HG03575 (cell line): Measurements from ENCODE around the gene GLIPR1.
"Not testable (repeated sequence)": the region's sequence is repeated elsewhere in the genome, so short reads cannot be mapped to it uniquely, and the experiment has no call there.

Experiments
- ATAC-seq: cut with Tn5 transposase; IDR thresholded peaks from one replicate; pipeline ENCODE4 v1.9.1; 2021; ENCODE audit not compliant: unreplicated experiment, insufficient number of reproducible peaks, low FRiP score; ENCODE audit errors: extremely low read depth

The GLIPR1 gene

DNA sequence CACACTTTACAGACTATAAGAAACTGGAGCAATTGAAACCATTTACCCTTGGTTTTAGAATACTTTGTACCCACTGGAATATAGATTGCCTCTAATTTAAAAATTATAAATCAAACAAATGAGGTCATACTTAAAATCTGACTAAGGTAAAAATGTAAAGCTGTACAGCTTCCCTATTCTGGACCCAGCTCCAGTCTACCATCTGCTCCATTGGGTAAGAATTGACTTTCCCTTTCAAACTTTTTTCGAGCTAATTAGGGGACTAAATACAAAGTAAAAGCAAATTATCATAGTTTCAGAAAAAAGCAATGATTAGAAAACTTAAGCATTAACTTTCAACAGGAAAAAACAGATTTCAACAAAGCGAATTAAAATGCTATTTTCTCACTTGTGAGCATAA, 26.5 kb downstream of the GLIPR1 start:
- no peak for ATAC-seq

DNA sequence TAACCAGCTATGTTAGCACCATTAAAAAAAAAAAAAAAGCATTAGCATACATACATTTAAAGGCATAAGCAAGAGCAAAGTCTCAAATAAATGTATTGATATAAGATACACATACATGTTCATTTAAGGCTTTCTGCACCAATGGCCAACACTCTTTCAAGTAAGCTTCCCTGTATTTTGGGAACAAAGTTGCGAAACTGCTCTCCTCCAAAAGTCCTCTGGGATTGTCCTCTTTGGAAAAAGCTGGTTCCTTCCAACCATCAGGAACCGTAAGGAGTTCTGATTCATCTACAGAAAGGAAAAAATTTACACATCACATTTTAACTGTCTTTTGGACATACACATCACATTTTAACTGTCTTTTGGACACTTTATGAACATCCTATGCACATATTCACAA, 27.6 kb downstream of the GLIPR1 start:
- no peak for ATAC-seq

DNA sequence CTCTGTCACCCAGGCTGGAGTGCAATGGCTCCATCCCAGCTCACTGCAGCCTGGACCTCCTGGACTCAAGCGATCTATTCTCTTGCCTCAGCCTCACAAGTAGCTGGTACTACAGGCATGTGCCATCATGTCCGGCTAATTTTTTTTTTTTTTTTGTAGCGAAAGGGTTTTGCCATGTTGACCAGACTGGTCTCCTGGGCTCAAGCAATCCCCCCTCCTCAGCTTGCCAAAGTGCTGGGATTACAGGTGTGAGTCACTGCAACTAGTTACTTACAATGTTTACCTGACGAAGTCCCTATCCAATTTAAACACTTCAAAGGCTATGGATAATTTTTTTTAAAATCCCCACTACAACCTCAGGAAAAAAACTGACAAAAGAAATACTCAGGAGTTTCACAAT, 29.1 kb downstream of the GLIPR1 start:
- no peak for ATAC-seq

DNA sequence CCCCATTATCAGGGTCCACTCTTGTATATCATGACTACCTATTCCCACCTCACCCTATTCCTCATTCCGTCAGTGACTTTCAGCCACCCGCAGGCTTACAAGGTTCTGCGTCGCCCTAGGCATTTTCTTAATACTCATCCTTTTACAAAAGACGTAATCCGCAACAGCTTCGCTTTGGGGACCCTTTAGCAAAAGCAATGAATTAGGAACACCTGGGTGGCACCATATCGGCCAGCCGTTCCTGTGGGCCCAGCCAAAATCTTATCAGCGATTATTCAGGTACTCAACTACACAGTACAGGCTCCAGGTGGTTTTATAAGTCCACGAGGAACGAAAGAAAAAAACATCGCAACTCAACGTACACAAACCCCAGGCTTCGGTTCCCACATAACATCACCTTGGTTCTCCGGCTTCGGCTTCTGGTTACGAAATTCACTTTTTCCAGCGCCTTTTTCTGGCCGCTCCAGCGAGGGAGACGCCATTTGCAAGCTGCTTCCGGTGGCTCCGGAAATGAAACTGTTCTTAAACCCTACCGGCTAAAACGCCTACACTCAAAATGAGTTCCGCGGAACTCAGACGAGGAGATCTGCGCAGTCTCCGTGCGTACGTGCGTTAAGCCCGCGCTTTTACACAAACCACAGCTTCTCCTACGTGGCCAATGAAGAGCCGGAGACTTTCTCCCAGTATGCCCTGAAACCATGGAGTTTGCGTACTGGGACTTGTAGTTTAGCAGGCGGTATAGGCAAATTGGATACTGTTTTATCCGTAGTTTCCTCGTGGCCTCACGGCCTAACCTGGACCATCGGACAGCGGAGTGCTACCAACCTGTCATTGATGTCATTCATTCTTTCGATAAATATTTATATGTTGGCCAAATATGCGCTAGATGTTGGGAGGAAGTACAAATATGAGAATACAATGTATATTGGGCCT, 30.8 kb downstream of the GLIPR1 start, which contains the start of gene KRR1:
Gene KRR1, minus strand, starts transcription at position 494 of the 933 bp plus-strand sequence. Its CDS starts 12 bp downstream, at position 482.
- peak; percentile 90 for ATAC-seq

DNA sequence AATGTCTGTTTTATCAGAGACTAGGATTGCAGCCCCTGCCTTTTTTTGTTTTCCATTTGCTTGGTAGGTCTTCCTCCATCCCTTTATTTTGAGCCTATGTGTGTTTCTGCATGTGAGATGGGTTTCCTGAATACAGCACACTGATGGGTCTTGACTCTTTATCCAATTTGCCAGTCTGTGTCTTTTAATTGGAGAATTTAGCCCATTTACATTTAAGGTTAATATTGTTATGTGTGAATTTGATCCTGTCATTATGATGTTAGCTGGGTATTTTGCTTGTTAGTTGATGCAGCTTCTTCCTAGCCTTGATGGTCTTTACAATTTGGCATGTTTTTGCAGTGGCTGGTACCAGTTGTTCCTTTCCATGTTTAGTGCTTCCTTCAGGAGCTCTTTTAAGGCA, 40.7 kb downstream of the GLIPR1 start:
- not testable (repeated sequence) for ATAC-seq

DNA sequence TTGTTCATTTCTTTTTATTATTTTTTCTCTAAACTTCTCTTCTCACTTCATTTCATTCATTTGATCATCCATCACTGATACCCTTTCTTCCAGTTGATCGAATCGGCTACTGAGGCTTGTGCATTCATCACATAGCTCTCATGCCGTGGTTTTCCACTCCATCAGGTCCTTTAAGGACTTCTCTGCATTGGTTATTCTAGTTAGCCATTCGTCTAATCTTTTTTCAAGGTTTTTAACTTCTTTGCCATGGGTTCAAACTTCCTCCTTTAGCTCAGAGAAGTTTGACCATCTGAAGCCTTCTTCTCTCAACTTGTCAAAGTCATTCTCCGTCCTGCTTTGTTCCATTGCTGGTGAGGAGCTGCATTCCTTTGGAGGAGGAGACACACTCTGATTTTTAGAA, 41.6 kb downstream of the GLIPR1 start:
- not testable (repeated sequence) for ATAC-seq

DNA sequence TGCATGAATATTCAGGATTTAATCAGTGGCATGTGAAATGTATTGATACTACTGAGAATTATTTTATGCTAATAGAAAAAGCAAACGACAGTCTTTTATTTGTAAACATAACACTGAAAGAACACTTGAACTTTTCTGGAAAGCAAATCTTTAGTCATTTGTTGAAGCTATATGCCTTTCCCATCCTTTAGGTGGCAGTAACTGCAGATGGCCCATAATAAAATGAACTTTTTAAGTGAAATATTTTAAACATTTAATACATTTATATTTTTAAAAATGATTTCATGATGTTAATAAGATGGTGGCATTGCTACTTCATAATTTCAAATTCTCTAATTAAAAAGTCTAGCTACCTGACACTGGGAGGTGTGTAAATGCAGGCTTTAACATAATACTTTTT, 44.7 kb downstream of the GLIPR1 start:
- no peak for ATAC-seq

DNA sequence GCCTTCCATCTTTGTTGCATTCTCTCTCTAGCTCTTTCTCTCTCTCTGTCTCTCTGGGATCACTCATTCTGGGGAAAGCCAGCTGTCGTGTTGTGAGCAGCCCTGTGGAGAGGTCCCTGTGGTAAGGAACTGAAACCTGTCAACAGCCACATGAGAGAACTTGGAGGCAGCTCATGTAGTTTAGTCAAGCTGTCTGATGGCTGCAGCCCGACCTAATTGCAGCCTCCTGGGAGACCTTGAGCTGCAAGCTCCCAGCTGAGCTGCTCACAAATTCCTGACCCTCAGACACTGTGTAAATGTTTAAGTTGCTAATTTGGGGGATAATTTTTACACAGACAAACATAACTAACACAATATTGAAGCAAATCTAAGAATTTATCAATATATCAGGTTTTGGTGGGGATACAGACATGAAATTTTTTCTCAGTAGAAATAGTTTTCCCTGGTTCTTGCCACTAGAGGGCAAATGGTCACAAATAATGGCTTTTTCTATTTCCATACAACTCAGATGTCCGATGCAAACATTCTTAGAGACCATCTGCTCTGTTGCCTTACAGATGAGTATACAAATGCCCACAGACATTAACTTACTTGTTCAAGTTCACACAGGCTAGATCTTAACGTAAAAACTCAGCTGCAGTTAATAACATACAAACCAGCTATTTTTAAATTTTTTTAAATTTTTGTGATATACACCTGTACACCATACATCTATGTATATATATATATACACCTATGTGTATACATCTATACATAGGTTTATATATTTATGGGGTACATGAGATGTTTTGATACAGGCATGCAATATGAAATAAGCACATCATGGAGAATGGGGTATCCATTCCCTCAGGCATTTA, 46.3 kb downstream of the GLIPR1 start:
- ATAC-seq = peak; percentile 90

DNA sequence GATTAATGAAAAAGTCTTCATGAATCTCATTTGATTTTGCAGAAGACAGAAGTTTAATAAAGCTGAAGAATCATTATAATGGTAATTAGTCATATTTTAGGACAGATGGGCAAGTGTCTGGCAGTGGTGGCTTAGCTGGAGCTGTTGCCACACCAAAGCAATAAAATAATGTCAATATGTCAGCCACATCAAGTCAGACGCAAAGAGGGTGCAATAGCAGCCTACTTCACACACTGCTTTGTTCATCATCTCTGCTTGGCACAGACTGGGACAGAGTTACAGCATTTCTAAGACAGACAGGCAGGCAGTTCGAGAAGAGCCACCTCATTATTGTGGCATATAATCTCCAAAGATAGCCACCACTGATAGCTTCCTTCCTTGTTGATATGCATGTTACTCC, 47.7 kb downstream of the GLIPR1 start:
- no peak for ATAC-seq

DNA sequence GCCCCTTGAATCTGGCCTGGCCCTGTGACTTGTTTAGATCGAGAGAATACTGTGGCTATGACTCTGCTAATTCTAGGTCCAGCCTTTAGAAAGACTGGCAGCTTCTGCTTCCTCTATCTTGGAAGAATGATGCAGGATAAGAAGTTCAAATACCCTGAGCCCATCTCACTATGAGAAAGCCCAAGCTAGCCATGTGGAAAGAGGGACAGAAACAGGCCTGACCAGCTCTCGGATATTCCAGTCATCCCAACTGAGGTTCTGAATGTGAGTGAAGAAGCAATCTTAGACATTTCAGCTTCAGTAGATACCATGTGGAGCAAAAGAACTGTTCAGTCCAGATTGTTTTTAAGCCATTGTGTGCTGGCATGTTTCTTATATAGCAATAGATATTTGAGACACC, 48.1 kb downstream of the GLIPR1 start:
- ATAC-seq = no peak

DNA sequence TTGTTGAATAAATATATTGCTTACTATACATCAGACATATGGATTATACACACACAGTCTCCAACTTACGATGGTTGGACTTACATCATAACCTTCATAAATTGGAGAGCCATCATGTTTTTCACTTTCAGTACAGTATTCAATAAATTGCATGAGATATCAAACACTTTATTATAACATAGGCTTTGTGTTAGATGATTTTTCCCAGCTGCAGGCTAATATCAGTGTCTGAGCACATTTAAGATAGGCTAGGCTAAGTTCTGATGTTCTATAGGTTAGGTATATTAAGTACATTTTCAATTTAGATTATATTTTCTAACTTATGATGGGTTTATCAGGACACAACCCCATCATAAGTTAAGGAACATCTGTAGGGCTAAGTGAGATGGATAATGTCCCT, 48.8 kb downstream of the GLIPR1 start:
- no peak for ATAC-seq

DNA sequence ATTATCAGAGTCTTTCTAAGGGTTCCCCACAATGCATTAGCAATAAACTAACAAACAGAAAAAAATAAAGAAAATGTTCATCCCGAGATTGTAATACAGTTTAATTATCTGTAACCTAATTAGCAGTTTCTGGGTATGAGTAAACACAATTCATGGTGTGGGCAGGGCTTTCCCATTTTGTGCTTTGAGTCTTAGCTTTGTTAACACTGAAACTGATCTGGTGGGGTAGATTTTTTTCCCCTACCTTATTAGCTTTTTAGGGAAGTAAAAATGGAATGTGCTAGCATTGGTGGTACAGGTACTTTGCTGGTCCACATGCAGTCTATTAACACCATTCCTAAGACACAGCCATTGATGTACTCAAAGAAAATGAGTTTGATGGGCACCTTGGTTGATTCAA, 49.3 kb downstream of the GLIPR1 start:
- ATAC-seq = no peak

DNA sequence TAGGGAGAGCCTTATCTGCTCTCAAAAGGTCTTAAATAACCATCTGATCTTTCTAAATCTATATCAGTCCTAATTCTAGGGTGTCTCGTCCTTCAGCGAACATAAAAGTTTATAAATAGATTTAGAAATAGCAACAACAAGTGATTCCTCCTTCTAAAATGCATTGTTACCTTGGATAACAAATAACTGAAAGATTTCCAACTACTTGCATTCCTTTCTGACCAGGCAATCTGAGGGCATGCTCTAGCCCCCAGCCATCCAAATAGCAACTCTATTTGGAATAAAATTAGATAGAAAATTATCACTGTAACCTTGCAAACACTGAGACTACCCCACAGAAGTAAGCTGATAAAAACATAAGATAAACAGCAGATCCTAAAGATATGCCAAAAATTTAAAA, 52.7 kb downstream of the GLIPR1 start:
- ATAC-seq = no peak

DNA sequence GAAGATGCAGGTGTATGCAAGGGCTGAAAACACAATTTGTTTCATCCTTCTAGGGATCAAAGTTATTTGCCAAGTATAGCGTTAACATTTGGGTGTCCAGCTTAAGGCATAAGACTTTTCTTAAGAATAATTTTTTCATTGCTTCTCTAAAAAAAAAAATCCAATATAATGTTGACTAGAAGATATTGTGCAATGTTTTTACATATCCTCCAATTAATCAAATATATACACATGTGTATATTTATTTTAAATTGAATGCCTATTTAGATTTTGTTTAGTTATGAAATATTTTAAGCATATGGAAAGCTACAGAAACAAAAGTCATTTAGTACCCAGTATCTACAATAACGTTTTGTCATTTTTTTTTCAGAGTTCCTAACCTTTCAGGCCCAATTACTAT, 59.3 kb downstream of the GLIPR1 start:
- ATAC-seq = no peak

DNA sequence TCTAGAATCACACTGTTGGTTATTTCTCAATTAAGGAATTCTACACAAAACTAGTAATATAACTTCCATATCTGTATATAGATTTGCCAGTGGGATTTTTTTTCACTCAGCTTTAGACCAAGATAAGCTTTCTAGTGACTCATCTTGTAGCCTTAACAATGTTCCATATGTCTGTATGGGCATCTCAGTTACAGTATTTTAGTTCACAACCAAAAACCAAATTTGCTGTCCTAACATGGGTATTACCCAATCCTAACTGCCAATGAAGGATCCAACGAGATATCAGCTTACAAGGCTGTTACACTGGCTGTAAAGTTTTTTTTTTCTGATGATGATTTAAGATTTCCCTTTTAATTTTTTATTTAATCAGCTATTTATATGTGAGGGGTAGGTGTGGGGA, 62.4 kb downstream of the GLIPR1 start:
- ATAC-seq = no peak

DNA sequence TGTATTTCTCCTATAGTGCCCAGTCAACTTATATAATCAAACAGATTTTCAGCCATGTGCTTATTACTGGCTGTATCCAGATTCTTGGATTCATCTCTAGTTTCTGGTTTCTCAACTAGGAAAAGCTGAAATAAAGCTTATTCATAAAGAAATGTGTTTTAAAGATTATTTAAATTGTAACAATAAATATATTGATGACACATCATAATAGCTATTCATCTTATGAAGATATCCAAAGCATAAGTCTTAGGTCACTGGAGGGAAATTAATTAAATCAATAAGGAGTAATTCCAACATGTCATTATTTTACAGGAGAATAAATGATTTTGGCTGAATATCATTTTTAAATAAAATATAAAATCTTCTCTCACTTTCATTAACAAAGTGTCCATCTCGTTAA, 63.0 kb downstream of the GLIPR1 start:
- ATAC-seq = no peak

DNA sequence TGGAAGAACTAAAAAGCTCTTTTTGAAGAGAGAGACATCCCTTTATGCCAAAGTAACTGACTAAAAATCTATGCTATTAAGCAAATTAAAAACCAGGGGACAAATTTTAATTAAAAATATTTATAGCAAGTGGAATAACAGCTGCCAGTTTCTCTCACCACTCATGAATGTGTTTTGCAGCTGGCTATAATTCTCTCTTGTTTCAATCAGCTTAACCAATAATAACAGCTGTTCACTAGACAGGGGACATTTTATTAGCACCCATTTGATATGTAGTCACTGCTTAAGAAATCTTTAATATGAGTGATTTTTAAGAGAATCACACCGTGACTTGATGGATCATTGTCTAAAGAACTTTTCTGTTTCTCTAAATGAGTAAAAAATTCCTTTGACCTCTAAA, 65.1 kb downstream of the GLIPR1 start:
- no peak for ATAC-seq

DNA sequence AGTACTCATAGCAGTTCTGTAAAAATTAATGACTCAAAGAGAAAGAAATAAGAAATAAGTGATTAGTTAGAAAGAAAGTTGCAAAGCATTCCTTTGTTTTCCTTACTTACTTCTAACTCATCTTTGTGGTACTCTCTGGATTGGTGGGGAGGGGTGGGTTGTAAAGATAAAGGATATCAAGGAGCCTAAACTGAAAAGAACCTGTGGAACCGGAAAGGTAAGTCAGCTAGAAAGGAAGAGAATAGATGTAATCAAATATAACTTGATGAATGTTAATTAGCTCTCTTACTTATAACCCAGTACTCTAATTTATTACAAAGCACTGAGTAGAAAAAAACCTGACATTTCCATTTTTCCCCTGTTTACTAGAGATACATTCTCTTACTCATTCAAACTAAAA, 68.3 kb downstream of the GLIPR1 start:
- ATAC-seq = no peak

DNA sequence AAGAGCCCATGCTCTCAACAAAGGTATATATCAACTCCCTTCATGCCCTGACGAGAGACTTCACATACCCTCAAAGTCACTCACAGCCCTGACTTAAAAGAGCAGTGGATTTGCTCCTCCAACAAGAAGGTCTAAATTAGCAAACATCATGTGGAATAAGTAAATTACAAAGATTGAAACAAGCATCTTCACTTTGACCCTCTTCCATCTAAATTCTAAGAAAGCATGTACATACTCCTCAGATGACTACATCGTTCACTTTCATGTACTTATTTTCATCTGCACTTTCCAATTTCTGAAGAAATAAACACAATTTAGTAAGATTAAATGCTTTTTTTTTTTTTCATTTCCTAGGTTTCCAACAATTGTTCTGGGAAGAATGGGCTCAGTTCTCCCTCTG, 69.4 kb downstream of the GLIPR1 start:
- no peak for ATAC-seq
